ENCODE measurements around the gene CHST8.

DNA sequence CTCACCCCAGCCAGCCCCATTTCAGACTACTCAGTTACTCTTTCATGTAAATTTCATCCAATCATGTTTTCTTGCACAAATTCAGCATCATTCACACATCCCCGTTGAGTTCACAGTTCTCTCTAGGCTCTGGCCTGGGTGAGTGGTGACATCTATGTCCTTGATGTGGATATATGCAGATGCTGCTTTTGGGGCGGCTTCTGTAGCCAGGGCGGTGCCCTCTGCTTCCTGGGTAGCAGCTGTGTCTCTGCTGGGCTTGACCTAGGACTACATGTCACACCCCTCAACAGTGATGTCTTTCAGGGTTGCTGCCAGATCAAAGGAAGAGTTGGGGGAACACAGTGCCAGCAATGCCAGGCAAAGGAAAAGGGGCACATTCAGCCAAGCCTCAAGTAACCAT lies 106.4 kb downstream of the CHST8 start:
- TF ChIP-seq, protein P1, sequence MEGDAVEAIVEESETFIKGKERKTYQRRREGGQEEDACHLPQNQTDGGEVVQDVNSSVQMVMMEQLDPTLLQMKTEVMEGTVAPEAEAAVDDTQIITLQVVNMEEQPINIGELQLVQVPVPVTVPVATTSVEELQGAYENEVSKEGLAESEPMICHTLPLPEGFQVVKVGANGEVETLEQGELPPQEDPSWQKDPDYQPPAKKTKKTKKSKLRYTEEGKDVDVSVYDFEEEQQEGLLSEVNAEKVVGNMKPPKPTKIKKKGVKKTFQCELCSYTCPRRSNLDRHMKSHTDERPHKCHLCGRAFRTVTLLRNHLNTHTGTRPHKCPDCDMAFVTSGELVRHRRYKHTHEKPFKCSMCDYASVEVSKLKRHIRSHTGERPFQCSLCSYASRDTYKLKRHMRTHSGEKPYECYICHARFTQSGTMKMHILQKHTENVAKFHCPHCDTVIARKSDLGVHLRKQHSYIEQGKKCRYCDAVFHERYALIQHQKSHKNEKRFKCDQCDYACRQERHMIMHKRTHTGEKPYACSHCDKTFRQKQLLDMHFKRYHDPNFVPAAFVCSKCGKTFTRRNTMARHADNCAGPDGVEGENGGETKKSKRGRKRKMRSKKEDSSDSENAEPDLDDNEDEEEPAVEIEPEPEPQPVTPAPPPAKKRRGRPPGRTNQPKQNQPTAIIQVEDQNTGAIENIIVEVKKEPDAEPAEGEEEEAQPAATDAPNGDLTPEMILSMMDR (IDR thresholded peaks at IDR 0.05): no peak
- no peak for TF ChIP-seq POLR2A (IDR thresholded peaks at IDR 0.05)
- TF ChIP-seq POLR2AphosphoS5 (IDR thresholded peaks at IDR 0.05; ENCODE audit: insufficient read depth in 1 of 2, low read depth in 1 of 2): no peak
